ENCODE data around the gene PCYT2.

The PCYT2 gene

DNA sequence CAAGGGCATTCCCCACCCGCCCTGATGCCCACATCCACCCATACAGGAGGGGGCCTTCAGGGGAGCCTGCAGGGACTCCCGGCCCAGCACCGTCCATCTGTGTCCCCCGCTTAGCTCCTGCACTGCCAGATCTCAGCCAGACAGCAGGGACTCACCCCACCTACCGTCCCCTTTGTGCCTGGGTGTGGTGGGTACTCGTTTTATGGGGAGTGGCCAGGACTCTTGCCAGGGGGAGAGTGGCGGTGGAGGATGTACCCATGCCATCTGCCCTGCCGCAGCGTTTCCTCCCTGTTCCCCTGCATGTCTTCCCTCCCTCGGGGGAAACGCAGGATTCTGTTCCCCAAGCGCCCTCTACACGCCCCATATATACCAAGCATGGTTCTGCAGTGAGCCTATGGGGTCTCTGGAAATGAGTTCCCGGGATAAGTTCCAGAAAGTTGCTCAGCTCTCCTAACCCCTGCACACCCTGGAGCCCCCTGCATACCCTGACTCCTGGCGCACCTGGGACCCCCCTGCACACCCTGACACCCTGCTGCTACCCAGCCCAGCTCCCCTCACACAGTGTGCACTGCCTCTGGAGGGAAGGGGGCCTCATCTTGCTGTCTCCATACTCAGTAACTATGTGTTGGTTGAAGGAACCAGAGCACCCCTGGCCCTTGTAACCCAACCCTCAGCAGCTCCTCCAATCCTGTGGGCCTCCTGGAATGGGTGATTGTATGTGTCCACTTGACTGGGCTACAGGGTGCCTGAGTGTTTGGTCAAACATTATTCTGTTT, 20.5 kb upstream of the PCYT2 start:
- Histone ChIP-seq H3K4me3 (replicated peaks; ENCODE audit: insufficient read depth, low read length) (no peak overlapping the region), H3K27ac (replicated peaks) (no peak overlapping the region), H3K27me3 (ENCODE audit: insufficient read depth, poor library complexity, severe bottlenecking) (no peaks in the 10 kb centered on the region)
- no peak for DNase-seq (ENCODE audit: low read depth in 1 of 2, low spot score in 1 of 2)
- TF ChIP-seq POLR2AphosphoS5 (IDR thresholded peaks at IDR 0.05; ENCODE audit: low read depth) (no peak), SPI1 (IDR thresholded peaks at IDR 0.05; ENCODE audit: borderline replicate concordance, low read depth) (no peak), REST (IDR thresholded peaks at IDR 0.05; ENCODE audit: insufficient replicate concordance, low read depth) (no peak), GABPA (IDR thresholded peaks at IDR 0.05; ENCODE audit: low read depth) (no peak)
- TF ChIP-seq, protein P1, sequence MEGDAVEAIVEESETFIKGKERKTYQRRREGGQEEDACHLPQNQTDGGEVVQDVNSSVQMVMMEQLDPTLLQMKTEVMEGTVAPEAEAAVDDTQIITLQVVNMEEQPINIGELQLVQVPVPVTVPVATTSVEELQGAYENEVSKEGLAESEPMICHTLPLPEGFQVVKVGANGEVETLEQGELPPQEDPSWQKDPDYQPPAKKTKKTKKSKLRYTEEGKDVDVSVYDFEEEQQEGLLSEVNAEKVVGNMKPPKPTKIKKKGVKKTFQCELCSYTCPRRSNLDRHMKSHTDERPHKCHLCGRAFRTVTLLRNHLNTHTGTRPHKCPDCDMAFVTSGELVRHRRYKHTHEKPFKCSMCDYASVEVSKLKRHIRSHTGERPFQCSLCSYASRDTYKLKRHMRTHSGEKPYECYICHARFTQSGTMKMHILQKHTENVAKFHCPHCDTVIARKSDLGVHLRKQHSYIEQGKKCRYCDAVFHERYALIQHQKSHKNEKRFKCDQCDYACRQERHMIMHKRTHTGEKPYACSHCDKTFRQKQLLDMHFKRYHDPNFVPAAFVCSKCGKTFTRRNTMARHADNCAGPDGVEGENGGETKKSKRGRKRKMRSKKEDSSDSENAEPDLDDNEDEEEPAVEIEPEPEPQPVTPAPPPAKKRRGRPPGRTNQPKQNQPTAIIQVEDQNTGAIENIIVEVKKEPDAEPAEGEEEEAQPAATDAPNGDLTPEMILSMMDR (IDR thresholded peaks at IDR 0.05; ENCODE audit: insufficient read depth, low read length) = no peak

DNA sequence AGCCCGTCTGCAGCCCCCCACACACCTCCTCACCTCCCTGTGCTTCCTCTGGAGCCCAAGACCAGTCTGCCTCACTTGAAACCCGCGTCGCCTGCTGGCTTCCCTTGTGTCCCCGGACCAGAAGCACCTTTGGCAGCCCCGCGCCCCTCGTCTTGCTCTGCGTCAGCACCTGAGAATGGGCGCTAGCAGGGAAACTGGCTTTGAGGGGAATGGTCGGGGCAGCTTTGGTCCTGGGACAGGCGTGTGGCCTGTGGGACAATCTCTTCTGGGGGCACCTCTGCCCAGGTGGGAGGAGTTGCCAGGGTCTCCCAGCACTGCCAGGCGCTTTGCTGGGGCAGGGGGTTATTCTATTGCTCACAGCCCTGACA, 20.0 kb upstream of the PCYT2 start:
- Histone ChIP-seq H3K4me3 (replicated peaks; ENCODE audit: insufficient read depth, low read length) (no peak overlapping the region), H3K27me3 (ENCODE audit: insufficient read depth, poor library complexity, severe bottlenecking) (no peaks in the 10 kb centered on the region), H3K27ac (replicated peaks) (no peak overlapping the region)
- TF ChIP-seq POLR2AphosphoS5 (IDR thresholded peaks at IDR 0.05; ENCODE audit: low read depth) = no peak
- TF ChIP-seq GABPA (IDR thresholded peaks at IDR 0.05; ENCODE audit: low read depth) = no peak
- no peak for TF ChIP-seq REST (IDR thresholded peaks at IDR 0.05; ENCODE audit: insufficient replicate concordance, low read depth)
- TF ChIP-seq SPI1 (IDR thresholded peaks at IDR 0.05; ENCODE audit: borderline replicate concordance, low read depth) = no peak
- TF ChIP-seq, protein P1 (IDR thresholded peaks at IDR 0.05; ENCODE audit: insufficient read depth, low read length) = no peak
- DNase-seq (ENCODE audit: low read depth in 1 of 2, low spot score in 1 of 2) = no peak

DNA sequence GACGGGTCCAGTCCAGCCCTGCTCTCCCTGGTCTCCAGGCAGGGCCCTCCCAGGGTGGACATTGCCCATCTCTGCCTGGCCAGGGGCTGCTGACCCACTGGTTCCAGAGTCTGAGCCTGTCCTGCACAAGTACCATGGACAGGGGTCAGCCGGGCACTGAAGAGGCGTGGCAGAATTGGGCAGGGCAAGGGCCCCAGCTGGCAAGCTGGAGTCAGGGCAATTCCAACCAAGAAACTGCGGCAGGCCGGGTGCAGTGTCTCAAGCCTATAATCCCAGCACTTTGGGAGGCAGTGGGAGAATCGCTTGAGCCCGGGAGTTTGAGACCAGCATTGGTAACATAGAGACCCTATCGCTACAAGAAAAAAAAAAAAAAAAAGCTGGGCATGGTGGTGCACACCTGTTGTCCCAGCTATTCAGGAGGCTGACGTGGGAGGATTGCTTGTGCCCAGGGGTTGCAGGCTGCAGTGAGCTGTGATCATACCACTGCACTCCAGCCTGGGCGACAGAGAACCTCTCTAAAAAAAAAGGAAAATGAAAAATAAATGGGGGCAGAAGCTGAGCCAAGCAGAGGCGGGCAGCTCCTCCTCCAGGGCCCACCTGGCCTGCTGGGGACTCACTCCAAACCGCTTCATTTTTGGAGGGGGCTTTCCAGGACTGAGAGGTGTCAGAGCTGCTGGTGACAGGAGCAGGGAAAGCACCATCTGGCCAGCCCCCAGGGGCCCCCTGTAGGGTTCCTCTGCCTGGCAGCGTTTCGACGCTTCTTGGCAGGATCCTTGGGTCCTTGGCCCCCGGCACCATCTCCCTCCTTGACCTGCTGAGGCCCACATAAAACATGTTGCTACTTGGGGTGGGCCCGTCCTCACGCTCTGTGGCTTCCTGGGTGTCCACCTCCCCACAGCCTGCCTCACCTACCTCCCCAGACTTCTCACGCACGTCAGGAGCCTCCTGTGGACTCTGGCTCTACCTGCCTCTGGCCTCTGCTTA, 19.2 kb upstream of the PCYT2 start:
- no peaks in the 10 kb centered on the region for H3K27me3 ChIP-seq (ENCODE audit: insufficient read depth, poor library complexity, severe bottlenecking)
- no peak overlapping the region for H3K4me3 ChIP-seq (replicated peaks; ENCODE audit: insufficient read depth, low read length)
- H3K27ac ChIP-seq (replicated peaks) = no peak overlapping the region
- TF ChIP-seq SPI1 (IDR thresholded peaks at IDR 0.05; ENCODE audit: borderline replicate concordance, low read depth) (no peak), GABPA (IDR thresholded peaks at IDR 0.05; ENCODE audit: low read depth) (no peak), REST (IDR thresholded peaks at IDR 0.05; ENCODE audit: insufficient replicate concordance, low read depth) (peak; percentile 90), POLR2AphosphoS5 (IDR thresholded peaks at IDR 0.05; ENCODE audit: low read depth) (no peak)
- TF ChIP-seq, protein P1 (IDR thresholded peaks at IDR 0.05; ENCODE audit: insufficient read depth, low read length) = no peak
- no peak for DNase-seq (ENCODE audit: low read depth in 1 of 2, low spot score in 1 of 2)

All from HL-60 (cell line).